ENCODE measurements around the gene SLC44A5. TPM values are rescaled to one million over a fixed set of nuclear protein-coding genes. Genes with fewer than 3 reads are reported as not detected.

The SLC44A5 gene
- total RNA-seq, 4 donors from 2014 or later: 0.22 to 0.57 (median 0.42) TPM

DNA sequence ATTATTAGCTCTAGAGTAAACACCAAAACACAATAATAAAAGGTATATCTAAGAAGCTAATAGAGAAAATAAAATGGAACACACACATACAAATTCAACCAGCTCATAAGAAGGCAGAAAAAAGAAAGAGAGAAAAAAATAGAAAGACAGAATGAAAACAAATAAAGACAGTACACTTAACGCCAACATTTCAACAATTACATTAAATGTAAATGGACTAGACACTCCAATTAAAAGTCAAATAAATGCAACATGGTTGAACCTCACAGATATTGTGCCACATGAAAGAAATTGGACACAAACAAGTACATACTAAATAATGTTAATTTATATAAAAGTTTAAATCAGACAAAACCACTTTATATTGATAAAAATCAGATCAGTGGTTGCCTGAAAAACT is 56.0 kb downstream of the SLC44A5 start:
- TF ChIP-seq, protein P1, sequence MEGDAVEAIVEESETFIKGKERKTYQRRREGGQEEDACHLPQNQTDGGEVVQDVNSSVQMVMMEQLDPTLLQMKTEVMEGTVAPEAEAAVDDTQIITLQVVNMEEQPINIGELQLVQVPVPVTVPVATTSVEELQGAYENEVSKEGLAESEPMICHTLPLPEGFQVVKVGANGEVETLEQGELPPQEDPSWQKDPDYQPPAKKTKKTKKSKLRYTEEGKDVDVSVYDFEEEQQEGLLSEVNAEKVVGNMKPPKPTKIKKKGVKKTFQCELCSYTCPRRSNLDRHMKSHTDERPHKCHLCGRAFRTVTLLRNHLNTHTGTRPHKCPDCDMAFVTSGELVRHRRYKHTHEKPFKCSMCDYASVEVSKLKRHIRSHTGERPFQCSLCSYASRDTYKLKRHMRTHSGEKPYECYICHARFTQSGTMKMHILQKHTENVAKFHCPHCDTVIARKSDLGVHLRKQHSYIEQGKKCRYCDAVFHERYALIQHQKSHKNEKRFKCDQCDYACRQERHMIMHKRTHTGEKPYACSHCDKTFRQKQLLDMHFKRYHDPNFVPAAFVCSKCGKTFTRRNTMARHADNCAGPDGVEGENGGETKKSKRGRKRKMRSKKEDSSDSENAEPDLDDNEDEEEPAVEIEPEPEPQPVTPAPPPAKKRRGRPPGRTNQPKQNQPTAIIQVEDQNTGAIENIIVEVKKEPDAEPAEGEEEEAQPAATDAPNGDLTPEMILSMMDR (IDR thresholded peaks at IDR 0.05; ENCODE audit: low read depth): no peak

DNA sequence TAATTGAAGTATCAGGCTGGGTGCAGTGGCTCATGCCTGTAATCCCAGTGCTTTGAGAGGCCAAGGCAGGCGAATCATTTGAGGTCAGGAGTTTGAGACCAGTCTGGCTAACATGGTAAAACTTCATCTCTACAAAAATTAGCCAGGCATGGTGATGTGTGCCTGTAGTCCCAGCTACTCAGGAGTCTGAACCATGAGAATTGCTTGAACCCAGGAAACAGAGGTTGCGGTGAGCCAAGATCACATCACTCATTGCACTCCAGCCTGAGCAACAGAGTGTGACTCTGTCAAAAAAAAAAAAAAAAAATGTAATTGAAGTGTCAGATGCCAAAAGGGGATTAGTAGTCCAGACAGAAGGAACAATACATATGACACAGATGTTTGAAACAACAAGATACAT is 56.7 kb downstream of the SLC44A5 start:
- TF ChIP-seq, protein P1 (IDR thresholded peaks at IDR 0.05; ENCODE audit: low read depth): no peak

DNA sequence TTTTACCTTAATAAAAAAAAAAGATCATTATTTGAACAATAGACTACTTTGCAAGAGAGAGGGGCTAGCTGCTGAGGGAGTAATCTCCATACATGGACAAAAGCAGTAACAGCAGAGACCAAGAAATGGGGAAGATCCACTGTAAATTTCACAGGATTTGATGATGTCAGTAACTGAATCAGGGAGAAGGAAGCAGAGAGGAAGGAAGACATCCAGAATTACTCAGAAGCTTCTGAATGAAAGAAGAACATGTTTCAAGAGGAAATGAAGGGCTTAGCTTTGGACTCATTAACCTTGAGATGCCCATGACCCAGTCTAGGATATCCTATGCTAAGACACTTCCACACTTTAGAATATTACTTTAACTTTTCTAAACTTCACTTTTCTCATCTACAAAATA is 60.4 kb downstream of the SLC44A5 start:
- TF ChIP-seq, protein P1 (IDR thresholded peaks at IDR 0.05; ENCODE audit: low read depth): no peak

DNA sequence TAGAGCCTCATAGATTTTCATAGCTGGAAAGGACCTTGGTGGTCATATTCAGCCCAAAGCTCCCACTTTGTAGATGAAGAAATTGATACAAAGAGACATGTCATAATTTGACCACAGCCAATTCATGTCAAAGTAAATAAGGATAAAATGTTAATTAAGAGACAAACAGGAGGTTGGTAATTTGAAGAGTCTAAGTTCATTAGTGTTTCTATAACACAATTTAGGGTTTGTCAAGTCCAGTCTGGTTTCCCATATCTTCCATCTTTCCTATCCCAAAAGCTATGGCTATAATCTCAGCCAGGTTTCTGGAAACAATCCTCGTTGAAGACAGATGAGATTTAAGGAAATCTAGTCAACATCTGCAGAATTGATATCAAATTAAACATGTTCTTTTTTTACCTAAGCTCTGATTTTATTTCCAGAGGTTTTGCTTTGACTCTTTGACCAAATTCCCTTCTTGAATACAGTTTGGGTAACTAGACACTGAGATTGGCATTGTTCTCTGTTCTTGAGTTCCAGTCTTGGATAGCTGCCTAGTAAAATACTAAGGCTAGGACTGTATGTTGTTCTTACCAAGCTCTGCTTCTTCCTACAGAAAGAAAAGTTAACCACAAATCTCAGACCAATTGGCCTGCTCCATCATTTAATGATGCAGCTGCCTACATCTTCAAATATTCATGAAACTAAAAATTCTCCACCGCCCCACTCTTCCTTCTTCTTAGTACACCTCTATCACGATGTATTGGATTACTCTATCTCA is 62.0 kb downstream of the SLC44A5 start:
- TF ChIP-seq, protein P1 (IDR thresholded peaks at IDR 0.05; ENCODE audit: low read depth): no peak

DNA sequence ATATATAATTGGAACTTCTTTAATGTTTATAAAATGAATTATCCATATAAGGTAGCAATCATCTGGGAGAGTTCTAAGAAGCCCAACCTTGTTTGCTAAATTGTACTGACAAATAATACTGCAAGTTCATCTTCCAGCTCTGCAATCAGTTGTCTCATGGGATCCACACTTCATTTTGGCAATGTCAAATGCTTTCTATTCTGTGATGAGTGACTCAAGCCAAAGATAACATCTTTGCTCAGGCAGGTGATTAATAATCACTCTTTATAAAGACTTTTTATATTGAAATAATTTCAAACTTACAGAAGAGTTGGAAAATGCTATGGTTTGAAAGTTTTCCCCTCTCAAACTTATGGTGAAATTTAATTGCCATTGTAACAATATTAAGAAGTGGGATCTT is 67.2 kb downstream of the SLC44A5 start:
- TF ChIP-seq, protein P1 (IDR thresholded peaks at IDR 0.05; ENCODE audit: low read depth): no peak

DNA sequence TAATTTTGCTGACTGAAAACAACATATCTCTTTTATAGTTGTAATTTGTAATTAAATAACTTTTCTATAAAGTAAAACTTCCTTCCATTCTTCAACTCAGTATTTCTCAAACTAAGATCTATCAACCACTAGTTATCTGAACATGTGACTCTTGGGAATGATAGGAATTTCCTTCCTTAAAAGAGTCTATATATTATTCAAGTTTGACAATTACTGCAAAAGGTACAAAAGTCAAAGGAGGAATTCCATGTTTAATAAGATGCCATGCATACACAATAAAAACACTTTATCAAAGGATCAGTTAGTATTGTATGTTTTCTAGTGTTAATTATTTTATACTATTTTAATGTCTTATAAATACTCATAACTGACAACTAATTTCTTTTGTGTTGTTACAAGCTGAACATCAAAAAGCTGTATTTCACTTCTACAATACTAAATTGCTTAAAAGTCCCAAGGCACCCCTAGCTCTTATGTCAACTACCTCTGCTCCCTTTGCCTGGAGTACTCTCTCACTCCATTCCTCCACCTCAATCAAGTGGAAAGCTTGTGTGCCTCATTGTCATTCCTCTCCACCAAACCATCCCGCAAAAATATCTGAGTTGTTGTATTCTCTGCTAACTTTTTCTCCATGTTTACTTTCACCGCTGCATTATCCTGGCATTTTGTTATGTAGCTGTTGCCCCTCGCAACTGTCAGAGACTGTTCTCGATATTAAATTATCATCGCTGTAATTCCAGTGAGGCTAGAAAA is 67.9 kb downstream of the SLC44A5 start:
- TF ChIP-seq, protein P1 (IDR thresholded peaks at IDR 0.05; ENCODE audit: low read depth): no peak

Data from subcutaneous adipose tissue (tissue), 4 donors.